GM12892 (cell line): ENCODE measurements around the gene CDC45.

Source experiments
- POLR2A ChIP-seq: IDR thresholded peaks from 2 replicates; pipeline ENCODE4 v1.6.1; 2011; ENCODE audit warnings: low read depth, low read length, control low read depth
- POLR2AphosphoS5 ChIP-seq: IDR thresholded peaks from 2 replicates; pipeline ENCODE4 v1.6.1; 2011; ENCODE audit warnings: low read depth, low read length, control low read depth
- TAF1 ChIP-seq: IDR thresholded peaks from 2 replicates; pipeline ENCODE4 v1.6.1; 2011; ENCODE audit warnings: low read depth, mild to moderate bottlenecking, control low read depth, low read length, borderline replicate concordance

GRCh38 chr22:19540394-19540793 lies 60.7 kb downstream of the CDC45 start:
- TF ChIP-seq TAF1 (no peak), POLR2AphosphoS5 (no peak), POLR2A (no peak)
